ENCODE measurements around the gene SEM1.
"Not testable (repeated sequence)": the region's sequence is repeated elsewhere in the genome, so short reads cannot be mapped to it uniquely, and the experiment has no call there.

The SEM1 gene

GRCh38 chr7:96709381-96710228 is at the start of gene SEM1:
Gene SEM1 (minus strand): TSS chr7:96709846. CDS start chr7:96709763, 83 bp downstream.
- DNase-seq, result peak; percentile 87

GRCh38 chr7:96757880-96758279 is 48.2 kb upstream of the SEM1 start:
- DNase-seq, result not testable (repeated sequence)

DNA sequence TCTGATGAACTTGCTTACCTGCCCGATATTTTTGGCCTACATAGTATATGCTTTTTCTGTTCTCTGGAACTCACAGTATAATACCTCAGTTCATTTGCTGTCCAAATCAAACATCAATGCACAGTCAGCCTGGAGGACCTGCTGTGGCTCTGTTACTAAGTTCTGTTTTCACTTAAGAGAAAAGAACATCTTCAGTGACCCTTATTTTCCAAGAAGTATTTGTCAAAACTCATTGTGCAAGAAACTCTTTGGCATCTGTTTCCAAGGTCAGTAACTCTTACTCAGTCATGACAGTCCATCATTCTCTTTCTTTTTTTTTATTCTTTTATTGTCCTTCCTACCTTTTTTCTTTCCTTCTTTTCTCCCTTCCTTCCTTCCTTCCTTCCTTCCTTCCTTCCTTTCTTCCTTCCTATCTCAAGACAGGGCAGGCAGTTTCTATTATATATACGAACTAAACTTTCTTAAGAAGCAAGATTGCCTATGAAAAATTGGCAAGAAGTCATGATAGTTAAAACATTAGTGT is 37.8 kb upstream of the SEM1 start:
- no peak for DNase-seq

- no peak for DNase-seq
Observed at GRCh38 chr7:96740130-96740529, 30.5 kb upstream of the SEM1 start.

DNA sequence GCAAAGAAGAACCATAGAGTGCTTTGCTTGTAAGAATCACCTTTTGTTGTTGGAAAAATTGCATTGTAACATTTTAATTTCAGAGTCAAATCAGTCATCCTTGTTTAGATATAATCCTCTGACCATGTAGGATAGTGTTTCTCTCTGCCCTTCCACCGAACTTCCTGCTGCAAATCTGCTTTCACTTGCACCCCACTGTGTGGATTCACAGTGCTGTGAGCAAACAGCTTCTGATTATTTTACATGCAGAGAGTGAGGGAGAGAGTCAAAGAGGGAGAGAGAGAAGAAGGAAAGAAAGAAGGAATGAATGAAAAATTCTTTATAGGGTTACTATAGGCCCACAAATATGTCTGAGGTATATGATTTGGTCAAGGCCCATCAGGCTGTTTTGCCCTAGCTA is 30.0 kb upstream of the SEM1 start:
- DNase-seq, result no peak

DNA sequence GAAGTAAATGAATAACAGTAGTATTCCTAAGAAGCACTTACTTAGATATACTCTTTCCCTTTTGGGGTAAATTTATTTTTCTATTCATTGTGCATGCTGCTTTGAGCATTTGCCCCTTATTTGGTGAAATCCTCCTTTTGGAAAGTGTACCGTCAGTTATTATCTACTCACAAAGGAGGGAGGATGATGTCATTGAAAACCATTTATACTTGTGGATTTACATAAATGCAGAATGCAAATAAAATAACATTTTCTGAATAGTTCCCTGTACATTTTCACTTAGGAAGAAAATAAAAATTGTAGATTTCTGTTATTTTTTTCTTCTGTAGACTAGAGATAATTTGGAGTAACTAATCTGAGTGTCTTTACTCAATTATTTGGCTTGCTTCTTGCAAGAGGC is 29.5 kb upstream of the SEM1 start:
- DNase-seq, result no peak

DNA sequence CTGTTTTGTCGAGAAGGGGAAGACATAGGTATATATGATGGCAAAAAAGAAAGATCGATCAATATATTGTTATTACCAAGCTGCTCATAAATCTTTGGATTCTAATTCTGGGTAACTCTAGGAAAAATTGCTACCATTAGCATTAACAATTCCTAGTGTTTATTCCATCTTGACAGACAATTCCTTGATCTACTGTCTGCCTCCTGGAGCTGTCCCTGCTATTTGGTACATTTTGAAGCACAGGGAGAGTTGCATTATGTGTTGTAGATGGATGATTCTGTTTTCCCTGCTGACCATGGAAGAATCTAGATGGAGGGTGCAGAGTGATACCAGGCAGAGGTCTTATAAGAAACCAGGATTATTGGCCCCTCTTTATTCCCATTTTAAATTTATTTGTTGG is 29.1 kb upstream of the SEM1 start:
- DNase-seq, result no peak

GRCh38 chr7:96737545-96738050 is 28.0 kb upstream of the SEM1 start:
- no peak for DNase-seq

- DNase-seq, result no peak
Observed at GRCh38 chr7:96734343-96734742, 24.7 kb upstream of the SEM1 start.

GRCh38 chr7:96729820-96730219 is 20.2 kb upstream of the SEM1 start:
- no peak for DNase-seq

- no peak for DNase-seq
Observed at GRCh38 chr7:96728139-96728538, 18.5 kb upstream of the SEM1 start.

DNA sequence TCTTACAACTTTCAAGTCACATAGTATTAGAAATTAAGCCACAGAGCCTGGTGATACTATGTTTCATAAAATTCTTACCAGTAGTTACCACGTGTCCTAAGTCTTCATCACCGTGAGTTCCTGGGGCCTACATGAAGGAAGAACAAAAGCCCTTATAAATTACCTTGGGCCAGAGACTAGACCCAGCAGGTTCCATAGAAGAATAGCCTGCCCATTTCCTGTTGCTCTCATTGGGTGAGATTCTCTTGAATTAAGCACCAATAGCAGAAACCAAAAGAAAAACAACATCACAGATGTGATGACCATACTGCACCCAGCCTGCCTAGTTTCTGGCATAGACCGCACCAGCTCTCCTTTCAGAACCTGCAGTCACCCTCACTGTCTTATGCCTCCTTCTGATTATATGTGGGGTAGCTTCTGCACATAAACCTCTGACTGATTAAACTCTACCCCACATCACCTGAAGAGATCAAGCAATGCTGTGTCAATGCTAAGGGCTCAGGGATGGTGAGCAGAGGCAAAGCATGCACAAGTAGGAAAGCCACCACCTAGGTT is 18.0 kb upstream of the SEM1 start:
- DNase-seq, result no peak

DNA sequence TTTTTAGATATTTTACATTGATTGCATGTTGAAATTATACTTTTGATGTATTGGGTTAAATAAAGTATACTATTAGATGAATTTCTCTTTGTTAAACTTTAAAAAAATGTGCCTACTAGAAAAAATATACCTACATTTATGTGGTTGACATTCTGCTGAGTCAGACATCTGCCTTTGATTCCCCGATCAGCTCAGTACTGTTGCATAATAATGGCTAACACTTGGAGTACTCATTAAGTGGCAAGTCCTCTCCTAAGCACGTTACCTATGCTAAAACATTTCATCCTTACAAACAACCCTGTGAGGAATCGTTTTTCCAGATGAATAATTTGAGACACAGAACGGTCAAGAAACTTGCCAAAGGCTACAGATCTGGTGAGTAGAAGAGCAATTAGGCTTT is 14.0 kb upstream of the SEM1 start:
- no peak for DNase-seq

DNA sequence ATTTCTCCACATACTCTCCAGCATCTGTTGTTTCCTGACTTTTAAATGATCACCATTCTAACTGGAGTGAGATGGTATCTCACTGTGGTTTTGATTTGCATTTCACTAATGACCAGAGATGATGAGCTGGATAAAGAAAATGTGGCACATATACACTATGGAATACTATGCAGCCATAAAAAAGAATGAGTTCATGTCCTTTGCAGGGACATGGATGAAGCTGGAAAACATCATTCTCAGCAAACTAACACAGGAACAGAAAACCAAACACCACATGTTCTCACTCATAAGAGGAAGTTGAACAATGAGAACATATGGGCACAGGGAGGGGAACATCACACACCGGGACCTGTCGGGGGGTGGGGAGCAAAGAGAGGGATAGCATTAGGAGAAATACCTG is 13.3 kb upstream of the SEM1 start:
- DNase-seq, result not testable (repeated sequence)

DNA sequence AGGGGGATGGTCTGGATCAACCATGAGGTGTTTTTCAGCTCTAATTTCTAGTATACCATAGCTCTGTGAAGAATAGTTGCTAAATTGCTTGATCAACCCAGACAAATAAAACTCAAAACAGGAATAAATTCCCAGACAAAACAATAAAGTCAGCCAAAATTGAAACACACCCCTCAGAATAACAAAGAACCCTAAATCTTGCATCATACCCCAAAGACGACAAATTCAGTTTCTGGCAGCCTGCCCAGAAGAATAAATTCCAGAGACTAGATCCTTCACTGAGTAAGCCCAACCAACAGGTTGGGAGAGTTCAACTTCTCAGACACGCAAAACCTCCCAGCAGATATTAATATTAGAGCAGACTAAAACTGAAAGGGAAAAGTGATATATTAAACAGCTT is 11.2 kb upstream of the SEM1 start:
- DNase-seq, result no peak

DNA sequence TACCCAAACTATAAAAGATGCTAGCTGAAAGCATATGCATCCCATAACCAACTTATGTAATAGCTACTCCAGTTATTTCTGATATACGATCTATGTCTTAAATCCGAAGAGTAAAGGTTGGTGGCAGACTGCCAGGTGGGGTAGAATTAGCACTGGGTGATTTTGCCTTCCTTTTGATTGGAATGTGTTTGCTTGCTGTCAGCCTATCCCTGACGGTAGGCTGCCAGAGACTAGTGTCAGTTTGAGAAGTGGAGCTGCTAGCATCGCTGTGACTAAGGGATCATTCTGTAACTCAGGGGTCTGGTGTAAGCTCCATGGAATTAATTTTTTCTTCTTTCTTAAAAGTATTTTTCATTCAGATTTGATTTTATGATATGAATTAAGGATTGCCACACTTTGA is 9.5 kb upstream of the SEM1 start:
- DNase-seq, result no peak

- no peak for DNase-seq
Observed at GRCh38 chr7:96718107-96719003, 8.7 kb upstream of the SEM1 start.

DNA sequence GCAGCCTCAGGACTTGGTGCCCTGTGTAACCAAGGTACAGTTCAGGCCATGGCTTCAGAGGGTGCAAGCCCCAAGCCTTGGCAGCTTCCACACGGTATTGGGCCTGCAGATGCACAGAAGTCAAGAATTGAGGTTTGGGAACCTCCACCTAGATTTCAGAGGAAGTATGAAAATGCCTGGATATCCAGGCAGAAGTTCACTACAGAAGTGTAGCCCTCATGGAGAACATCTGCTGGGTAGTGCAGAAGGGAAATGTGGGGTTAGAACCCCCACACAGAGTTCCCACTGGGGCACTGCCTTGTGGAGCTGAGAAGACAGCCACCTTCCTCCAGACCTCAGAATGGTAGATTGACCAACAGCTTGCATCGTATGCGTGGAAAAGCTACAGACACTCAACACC is 3.4 kb upstream of the SEM1 start:
- no peak for DNase-seq

- no peak for DNase-seq
Observed at GRCh38 chr7:96710544-96710943, 898 bp upstream of the SEM1 start.

- DNase-seq, result no peak
Observed at GRCh38 chr7:96708872-96709271, 774 bp downstream of the SEM1 start.

DNA sequence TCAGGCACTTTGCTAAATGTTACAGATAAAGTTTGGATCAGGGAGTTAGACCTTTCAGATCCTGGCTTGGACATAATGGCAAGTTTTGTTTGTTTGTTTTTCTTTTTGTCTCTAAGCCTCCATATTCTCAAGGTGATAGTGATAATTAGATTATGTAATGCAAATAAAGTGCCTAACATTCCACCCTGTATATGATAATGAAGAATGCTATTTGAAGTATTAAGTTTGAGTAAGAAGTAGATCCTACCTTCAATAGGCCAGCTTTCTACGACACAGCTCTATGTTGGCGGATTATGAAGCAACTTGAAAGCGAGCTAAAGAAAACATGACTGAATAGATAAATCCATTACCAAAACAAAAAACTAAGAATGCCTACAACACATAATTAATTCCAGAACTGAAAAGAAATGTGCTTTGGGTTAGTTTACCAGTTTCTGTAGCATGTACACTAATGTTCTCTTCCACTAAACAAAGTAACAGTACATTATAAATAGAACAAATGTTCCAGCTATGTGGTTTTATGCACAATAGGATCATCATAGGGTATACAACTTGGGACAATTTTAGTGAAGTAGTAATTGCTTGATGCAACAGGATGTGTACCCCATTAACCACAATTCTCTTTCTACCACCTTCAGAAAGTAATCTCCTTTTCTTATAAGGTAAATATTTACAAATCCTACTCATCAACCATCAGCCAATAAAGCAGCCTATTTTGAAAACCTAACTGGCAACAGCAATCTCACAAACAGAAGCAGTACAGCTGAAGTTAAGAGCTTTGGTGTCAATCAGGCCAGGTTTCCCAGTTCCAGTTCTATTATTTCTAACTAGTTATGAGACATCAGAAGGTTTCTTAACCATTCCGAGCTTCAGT is 1.5 kb downstream of the SEM1 start:
- no peak for DNase-seq

DNA sequence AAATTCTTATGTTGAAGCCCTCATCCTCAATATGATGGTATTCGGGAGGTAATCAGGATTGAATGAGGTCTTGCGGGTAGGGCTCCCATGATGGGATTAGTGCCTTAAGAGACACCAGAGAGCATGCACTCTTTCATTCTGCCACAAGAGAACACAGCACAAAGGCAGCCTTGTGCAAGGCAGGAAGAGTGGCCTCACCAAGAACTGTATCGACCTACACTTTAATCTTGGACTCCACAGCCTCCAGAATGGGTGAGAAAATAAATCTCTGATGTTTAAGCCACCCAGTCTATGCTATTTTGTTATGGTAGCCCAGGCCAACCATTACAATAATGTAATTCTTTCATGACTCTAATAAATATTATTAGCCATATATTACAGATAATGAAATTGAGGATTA is 8.4 kb downstream of the SEM1 start:
- no peak for DNase-seq
